Muscle of back (tissue), 11 donors: ENCODE data around the gene KIF1C. TPM values are rescaled to one million over a fixed set of nuclear protein-coding genes. Genes with fewer than 3 reads are reported as not detected.

Experiments used
- DNase-seq, 3 donors: peaks; one replicate each; pipeline versions ENCODE4 v3.0.0 to v3.0.0-alpha.2; 2013
- polyA plus RNA-seq, 10 donors: library from polyadenylated mRNA; unstranded; fragments of 120-200 nt; gene quantifications; one replicate each; pipeline ENCODE4 v1.2.1, GENCODE V29; 2013; ENCODE audit not compliant: insufficient read length in 10 of 10

Gene KIF1C
- polyA plus RNA-seq, 10 donors, result 74.9 to 113 (median 100) TPM

DNA sequence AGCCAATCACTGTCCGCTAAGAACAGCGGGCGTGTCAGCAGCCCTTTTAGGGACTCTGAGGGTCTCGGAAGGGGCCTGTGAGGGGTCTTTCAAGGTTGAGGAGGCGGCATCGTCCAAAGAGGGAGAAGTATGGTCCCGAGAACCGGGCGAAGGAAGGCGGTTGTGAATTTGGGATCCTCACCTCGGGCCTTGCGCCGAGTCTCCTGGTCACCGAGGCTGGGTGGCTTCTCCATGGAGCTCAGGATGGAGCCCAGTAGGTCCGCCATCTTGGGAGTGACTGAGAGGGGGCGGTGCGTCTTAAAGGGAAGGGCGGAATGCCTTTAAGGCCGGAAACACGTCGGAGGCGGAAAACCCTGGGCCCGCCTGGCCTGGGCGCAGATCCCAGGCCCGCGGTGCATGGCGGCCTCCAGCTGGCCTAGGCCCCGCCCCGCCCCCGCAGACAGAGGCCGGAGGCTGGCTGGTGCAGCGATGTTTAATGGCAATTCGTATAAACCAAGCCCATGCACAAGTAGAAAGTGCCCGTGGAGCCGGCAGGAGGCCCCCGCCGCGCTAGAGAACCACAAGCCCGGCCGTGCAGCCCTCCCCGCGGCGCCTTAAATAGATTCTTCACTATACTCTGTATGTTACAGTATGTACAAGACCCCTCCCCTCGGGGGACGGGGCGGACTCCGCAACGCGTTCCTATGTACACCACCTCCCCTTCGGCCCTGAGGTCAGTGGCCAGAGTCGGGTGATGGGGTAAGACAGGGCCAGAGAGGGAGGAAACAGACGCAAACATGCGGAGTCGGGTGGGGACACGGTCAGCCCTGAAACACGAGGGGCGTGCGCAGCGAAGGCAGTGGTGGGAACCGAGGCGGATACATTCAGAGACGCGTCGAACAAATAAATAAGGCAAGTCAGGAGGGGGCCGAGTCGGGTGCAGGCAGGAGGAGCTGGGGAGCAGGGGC, 29.9 kb upstream of the KIF1C start, which contains the start of gene SPAG7:
SPAG7 (minus strand) TSS at position 279 of the 947 bp plus-strand sequence; CDS start at position 266, 13 bp downstream.
- peak; percentile 97 to 100 (median 99) for DNase-seq

DNA sequence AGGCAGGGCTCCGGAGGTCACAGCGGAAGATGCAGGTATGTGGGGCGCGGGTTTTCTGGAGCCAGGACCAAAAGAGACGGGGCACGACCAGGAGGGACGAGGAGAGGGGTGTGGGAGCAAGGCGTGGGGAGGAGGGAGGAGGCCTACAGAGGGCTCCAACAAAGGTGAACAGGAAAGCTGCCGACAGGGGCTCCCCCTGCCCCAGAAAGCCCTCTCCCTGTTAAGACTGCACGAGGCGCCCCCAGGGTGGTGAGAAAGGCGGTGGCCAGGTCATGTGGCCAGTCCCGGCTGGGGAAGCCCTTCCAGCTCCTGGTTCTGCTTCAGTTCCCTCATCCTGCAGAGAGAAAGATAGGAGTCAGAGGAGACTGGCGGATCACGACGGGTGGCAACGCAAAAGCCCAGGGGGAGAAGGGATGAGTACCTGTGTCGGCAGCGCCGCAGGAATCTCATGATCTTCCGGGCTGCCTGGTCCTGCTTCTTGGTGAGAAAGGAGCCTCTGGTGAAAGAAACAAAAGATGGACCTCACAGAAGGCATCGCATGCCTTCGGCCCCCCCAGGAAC, 29.2 kb upstream of the KIF1C start:
- DNase-seq, result peak in 1 of 3 donors; percentile 60

DNA sequence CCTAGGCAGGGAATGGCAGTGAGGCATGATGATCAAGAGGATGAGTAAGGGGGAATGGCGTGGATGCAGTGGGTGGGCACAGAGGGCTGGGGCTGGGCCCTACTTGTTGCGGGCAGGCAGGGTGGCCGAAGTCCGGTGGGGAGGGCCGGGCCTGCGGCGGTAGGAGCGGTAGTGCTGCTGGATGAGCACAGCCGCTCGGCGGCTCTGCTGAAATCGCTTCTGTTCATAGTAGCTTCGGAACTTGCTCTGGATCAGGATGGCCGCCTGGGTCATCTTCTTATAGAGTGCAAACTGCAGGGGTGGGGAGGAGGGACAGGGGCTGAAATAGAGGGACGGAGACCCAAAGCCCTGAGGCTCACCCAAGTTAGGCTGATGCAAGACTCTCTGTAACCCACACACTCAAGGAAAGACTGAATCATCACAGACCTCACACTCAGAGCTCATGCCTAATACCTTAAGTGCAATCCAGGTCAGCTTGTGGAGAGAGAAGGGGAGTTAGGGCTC, 28.7 kb upstream of the KIF1C start:
- peak in 2 of 3 donors; percentile 44 to 88 for DNase-seq

DNA sequence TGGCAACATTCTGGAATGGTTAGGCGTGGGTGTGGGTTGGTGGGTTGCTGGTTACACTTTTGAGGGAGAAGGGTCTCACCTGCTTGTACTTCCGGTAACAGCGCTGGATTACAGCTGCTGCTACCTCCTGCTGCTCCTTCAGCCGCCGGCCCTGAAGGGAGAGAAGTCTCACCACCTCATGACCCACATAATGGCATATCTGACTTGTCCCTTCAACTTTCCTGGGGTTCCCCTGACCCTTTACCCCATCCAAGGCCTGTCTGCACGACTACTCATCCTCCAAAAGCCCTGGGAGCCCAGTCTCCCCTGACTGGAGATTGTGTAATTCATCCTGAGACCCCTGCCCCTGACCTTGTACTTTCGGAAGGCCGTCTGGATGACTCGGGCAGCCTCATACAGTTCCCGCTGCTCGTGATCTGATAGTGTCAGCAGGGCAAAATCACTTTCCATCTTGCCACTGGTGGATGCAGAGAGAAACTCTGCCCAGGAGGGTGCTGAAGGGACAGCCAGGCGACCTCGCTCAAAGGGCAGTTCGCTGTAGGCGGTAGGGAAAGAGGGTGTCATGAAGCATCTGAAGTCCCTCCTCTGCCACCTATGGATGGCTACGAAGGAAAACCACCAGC, 28.1 kb upstream of the KIF1C start:
- no peak for DNase-seq

DNA sequence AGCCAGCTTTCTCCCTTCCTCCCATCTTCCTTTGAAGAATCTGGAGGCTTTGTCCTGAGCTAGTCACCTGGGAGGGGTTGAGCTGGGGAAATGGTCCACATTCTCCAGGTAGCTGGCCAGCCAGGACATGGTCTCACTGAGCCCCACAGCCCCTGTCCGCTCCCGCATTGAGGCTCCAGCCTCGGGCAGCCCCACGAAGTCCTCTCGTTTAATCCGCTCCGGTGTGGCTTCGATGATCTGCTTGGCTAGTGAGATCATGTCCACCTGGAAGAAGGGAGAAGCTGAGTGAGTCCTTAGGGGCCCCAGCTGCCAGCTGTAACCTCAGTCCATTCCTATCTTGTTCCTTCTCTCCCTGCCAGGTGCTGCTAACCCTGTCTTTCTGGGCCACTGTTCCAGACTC, 27.5 kb upstream of the KIF1C start:
- no peak for DNase-seq

DNA sequence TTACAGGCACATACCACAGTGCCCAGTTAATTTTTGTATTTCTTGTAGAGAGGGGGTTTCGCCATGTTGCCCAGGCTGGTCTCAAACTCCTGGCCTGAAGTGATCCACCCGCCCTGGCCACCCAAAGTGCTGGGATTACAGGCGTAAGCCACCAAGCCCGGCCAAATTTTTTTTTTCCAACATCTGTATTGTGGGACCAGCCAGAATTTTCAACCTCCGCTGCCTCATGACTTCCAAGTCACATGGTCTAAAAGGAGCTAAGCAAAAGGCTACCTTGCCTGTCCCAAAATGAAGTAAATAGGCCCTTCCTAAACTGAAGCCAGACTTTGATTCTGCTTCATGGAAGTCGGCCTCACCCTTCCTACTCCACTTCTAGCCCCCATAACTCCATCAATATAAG, 25.9 kb upstream of the KIF1C start:
- DNase-seq, result no peak

DNA sequence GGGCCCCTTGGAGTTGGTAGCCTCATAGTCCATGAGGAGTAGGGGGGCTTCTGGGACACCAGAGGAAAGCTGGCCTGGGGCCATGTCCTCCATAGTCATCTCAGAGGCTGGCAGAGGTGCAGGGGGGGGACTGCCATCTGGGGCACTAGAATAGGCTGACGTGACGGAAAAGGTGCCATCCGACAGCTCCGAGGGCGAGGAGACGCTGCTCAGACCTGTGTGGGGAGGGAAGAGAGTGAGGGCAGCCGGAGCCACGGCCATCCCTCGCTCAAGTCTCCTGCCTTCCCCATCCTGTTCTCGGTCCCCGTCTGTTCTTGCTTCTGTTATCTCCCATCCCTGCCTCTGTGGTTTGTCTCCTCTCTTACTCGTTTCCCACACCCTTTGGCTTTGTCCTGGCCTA, 25.4 kb upstream of the KIF1C start:
- no peak for DNase-seq

DNA sequence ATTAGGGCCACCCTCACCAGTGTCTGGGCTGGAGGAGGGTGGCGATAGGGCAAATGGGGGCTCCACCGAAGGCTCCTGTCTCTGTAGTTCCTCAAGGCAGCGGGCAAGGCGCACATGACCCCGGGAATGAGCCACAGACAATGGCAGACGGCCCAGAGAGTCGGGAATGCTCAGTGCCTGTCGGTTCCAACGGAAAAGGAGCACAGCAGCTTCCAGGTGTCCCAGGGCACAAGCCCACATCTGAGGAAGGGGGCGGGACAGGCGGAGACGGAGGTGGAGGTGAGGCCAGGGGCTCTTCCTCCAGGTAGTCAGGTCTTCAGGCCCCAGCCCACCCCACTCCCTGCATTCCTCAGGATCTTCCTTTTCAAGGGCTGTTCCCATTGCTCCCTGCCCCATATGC, 25.0 kb upstream of the KIF1C start:
- DNase-seq, result no peak

DNA sequence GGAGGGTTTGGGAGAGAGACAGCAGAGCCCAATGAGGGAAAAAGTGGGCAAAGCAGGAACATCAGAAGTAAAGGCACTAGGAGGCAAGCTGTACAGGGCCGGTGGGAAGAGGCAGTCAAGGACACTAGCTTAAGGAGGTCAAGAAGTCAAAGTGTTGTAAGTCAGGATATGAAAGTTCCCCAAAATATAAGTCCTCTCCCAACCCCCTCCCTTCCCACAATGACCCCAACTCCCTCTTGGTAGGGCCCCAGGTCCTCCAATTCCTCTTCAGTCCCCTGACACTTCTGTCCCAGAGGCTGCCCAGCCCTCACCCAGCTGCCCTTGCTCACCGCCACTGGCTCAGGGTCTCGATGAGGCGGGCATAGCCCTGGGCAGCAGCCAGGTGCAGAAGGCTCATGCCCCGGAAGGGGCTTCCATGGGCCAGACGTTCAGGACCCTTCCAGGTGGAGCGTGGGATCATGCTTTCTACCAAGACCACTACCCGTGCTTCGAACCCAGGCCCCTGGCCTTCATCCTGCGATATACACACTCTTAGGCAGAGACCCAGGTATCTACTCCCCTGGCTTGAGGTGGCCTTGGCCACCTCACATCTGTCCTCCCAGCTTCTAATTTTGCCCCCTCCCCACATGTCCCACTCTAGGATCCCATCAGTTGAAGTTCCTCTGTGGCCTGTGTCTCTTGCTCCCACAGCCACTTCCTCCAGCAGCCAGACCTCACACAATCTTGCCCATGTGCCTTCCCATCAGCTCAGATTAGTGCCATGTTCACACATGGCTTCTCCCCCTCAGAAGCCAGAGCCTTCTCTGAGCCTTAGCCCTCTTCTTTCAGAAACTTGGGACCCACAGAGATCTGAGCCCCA, 24.3 kb upstream of the KIF1C start:
- no peak for DNase-seq

DNA sequence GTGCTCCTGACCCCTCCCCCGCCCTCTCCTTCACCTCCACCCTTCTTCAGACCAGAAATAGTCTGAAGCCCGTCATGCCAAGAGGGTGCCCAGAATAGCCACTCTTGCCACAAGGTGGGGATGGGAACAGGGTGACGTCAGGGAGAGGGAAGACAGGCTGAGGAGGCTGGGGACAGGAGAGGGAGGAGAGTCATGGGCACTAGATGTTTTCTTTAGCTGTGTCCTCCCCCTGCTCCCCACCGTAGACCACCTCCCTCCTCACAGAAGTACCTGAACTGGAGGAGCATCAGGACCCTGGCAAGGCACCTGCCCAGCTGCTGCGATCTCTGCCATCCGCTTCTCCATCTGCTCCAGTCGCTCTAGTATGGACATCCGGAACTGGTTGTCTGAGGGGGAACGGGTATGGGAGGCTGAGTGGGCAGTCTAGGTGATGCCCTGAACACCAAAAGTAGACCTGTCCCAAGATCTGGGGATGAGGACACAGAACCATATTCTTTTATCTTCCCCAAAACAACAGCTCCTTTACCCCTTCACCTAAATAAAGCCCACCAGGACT, 23.6 kb upstream of the KIF1C start:
- DNase-seq, result no peak

DNA sequence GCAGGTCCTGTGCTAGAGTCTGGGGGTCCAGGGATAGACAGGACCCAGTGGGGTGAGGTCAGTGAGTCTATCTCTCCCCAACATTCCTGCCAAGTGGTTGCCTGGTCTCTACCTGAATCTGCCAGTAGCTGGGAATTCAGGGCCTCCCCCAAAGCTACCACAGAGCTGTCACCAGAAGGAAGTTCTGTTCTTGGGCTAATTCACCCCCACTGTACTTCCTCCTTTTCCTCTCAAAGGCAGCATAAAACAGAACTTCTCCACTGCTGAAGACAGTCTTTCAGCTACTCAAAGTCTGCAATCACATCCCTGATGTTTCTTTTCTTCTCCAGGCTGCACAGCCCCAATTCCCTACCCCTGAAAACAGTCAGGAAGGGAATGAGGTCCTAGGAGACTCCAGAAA, 19.0 kb upstream of the KIF1C start:
- DNase-seq, result no peak

DNA sequence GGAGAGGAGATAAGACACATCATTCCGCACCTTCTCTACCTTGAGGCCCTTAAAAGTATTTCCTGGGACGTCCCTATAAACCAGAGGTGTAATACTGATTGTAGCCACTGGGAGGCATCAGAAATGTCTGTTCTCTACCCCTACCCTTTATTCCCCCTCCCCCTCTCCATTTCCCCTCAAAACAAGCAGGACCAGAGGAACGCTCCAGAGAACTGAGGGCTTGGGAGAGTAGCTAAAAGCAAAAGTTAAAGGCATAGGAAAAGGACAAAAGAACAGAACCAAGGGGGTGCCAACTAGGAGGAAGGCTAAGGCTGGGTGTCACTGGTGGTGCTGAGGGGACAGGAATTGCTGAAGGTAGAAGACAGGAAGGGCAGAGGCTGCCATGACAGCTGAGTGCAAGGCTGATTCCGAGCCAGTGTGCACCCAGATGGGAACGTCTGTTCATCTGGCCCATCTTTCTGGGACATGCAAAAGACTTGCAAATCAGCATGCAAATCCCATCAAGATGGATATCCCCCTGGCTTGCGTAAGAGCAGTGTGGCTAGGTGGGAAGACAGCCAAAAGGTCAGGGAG, 17.0 kb upstream of the KIF1C start:
- peak in 2 of 3 donors; percentile 66 to 80 for DNase-seq

DNA sequence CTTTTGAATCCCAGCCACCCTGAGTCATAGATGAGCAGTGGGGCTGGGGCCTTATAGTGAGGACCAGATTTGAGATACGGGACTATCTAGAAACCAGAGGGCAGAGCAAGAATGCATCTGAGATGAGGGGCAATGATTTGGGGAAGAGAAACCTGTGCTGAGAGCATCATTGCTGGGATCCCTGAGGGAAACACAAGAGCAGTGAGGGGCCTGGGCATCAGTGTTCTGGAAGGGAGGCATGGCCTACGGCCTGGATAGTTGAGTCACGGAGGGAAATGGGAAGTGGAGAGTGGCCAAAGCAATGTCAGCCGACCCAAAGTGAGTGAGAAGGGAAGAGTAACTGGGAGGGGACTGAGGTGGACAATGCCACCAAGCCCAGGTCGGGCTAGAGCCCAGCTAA, 15.4 kb upstream of the KIF1C start:
- no peak for DNase-seq

DNA sequence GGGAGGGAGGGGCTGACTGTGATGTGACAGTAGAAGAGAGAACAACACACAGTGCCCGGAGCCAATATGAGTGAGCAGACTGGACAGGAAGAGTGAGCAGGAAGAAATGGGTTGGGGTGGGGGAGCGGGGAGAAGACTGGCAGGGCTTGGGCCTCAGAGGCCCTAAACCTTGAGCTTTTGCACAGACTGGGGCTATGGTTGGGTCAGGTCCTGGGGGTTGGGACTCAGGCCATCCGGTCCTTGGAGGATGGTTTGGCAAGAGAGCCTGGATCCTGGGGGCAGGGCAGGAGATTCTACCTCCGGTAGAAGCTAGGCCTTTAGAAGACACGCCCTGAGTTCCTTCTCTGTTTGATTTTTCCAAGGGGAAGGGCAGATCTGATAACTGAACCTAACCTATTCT, 11.3 kb upstream of the KIF1C start:
- no peak for DNase-seq

DNA sequence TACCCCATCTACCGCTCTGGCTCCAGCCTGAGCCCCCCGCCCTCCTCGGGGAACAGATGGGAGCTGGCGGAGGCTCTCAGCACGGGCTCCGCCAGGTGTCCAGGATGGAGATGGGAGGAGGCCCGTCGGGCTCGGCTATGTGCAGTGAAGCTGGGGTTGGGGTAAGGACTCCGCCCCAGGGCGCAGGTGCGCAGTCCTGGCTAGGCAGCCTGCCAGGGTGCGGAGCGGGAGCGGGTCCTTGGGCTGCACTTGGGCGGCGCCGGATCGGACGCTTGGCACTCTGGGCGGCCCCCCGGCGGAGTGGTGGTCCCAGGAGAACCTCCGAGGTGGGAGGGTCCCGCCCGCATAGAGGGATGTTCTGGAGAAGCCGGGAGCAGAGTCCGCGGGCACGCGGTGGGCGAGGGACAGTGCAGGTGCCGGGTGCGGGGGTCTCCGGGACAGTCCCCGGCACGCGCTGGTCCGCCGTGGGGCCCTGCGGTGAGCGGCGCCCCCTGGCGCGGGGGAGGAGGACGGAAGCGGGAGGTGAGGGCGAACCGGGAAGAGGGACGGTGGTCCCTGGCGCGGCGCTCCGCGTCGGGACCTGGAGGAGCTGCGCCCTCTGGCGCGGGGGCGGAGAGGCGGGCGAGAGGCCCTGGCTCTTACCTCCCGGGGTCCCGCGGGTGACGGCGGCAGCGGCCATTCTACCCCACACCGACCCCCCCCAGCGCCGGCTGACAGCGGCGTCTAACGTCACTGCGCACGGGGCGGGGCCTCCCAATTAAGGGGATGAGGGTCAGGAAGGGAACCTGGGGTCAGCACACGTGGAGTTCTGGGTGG, 10.6 kb upstream of the KIF1C start, which contains the start of gene CAMTA2:
CAMTA2 (minus strand) TSS at position 725 of the 816 bp plus-strand sequence. CDS start 1,453 bp downstream, outside the sequence.
- DNase-seq, result peak; percentile 81 to 96 (median 87)

DNA sequence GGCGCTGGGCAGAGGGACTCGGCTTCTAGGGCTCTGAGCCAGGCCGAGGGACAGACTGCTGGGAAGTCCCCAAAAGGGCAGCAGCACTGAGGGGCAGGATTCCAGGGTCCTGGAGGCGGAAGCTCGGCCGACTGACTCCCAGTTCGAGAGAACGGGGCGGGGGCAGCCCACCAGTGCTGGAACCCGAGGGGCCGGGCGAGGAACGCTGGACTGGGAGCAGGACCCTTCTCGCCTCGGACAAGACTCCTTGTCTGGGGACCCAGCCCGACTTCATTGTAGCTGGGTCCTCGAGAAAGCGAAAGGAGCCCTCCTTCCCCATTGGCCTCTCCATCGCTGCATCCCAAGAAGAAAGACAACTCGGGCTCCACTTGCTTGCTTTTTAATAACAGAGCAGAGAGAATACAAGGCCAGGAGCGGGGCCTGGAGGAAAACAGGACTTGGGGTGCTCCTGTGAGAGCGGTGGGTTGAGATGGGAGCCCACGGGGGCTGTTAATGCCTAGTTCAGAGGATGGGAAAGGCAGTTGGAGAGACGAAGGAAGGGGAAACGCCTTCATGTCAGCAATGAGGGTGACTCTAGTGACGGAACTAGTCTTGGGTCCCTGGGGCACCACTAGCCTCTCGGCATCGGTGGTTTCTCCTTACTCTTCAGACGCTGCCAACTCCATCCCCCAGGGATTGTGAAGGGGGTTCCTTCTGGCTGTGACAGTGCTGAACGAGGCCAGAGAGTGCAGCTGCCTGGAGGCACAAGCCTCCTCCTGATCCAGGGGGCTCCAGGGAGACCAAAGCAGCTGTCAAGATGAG, 9.8 kb upstream of the KIF1C start:
- DNase-seq, result peak in 2 of 3 donors; percentile 36 to 80

DNA sequence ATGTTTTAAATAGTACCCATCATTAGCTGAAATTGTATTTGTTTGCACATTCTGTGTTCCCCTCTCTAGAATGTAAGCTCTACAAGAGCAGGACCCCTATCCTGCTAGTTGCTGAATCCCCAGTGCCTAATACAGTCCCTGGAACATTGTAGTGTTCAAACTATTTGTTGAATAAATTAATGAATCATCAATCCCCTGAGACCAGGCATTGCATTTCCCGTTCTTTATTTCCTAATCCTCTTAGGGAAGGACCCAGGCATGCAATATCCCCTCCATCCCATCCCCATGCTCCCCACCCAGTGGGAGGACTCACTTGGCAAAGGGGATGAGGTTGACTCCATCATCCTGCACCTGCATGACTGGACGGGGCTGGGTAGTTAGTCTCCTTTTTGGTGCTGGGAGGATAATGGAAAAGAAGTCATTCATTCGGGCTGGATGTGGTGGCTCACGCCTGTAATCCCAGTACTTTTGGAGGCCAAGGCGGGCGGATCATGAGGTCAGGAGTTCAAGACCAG, 3.6 kb upstream of the KIF1C start:
- no peak for DNase-seq

DNA sequence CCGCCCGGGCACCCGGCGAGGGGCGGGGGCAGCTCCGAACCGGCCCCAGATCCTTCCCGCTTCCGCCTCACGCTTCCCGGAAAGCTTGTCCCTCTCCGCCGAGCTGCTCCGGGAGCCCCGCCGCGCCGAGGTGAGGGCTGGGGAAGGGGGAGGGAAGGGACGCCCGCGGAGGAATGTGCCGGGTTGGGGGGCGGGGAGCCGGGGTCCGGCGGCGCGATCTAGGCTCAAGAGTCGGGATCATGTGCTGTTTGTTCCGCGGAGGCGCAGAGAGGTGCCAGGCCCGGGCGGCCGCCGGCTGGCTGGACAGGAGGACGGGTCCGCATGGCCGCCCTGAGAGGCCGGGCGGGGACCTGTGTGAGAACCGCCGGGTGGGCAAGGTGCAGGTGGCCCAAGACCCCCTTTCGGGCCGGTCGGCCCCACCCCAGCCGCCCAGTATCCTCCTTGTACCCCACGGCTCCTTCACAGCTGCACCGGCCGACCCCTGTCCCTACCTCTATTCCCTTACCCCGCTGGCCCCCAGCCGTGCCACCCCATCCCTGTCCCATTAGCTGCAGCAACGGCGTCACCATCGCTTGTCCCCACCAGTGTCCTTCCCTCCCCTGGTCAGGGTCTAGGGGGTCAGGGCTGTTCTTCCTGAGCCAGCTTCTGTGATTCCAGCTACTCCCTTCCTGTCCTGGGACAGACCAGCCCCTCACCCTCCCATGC, 429 bp downstream of the KIF1C start:
- peak in 1 of 3 donors; percentile 62 for DNase-seq
